K562 (cell line): ENCODE results near the gene DDAH2. TPM values are rescaled to one million over a fixed set of nuclear protein-coding genes. Genes with fewer than 3 reads are reported as not detected.

ENCODE experiments used
- BRD9 ChIP-seq: fragments of 450-650 bp; IDR thresholded peaks from 2 replicates; pipeline ENCODE4 v1.6.1; 2018; ENCODE audit warnings: low read depth; ENCODE audit not compliant: partially characterized antibody
- FOSL1 ChIP-seq: fragments of 200-800 bp; sonication (Bioruptor generic); conservative IDR thresholded peaks from 2 replicates; pipeline ENCODE4 v1.6.1; 2016; ENCODE audit warnings: missing genetic modification characterization, missing compliant biosample characterization
- GABPB1 ChIP-seq: sonication (generic); formaldehyde crosslinking; IDR thresholded peaks from 2 replicates; pipeline ENCODE4 v1.8.0; 2022; ENCODE audit warnings: mild to moderate bottlenecking, missing genetic modification reagents
- HNRNPH1 ChIP-seq: fragments of 200-400 bp; formaldehyde crosslinking; optimal IDR thresholded peaks from 2 replicates; pipeline ENCODE3; 2017; ENCODE audit warnings: low read depth, mild to moderate bottlenecking, low read length, moderate library complexity
- HSF4 ChIP-seq: fragments of 250-450 bp; sonication (Bioruptor Pico); IDR thresholded peaks from 2 replicates; pipeline ENCODE4 v2.1.2; 2022; ENCODE audit warnings: mild to moderate bottlenecking, moderate library complexity, borderline replicate concordance
- KAT7 ChIP-seq: sonication (generic); formaldehyde crosslinking; IDR thresholded peaks from 2 replicates; pipeline ENCODE4 v1.8.0; 2022; ENCODE audit warnings: missing genetic modification reagents, mild to moderate bottlenecking, borderline replicate concordance
- POLR2H ChIP-seq: IDR thresholded peaks from 2 replicates; pipeline ENCODE4 v1.6.1; 2016; ENCODE audit warnings: missing genetic modification characterization, low read depth, mild to moderate bottlenecking, control low read depth, missing compliant biosample characterization, moderate library complexity
- RERE ChIP-seq: sonication (generic); formaldehyde crosslinking; IDR thresholded peaks from 2 replicates; pipeline ENCODE4 v1.8.0; 2023; ENCODE audit warnings: missing genetic modification reagents, mild to moderate bottlenecking, borderline replicate concordance
- SFPQ ChIP-seq: fragments of 200-400 bp; formaldehyde crosslinking; IDR thresholded peaks from 2 replicates; pipeline ENCODE4 v1.6.1; 2017; ENCODE audit warnings: mild to moderate bottlenecking, low read depth, low read length, moderate library complexity
- SMAD1 ChIP-seq: fragments of 150-350 bp; IDR thresholded peaks from 2 replicates; pipeline ENCODE4 v1.6.1; 2014; ENCODE audit warnings: low read length, low read depth; ENCODE audit not compliant: partially characterized antibody
- SMARCA5 ChIP-seq: fragments of 450-650 bp; IDR thresholded peaks from 2 replicates; pipeline ENCODE4 v1.6.1; 2016
- TBL1XR1 ChIP-seq, 2 experiments: IDR thresholded peaks; 2 replicates each; pipeline ENCODE4 v1.6.1; 2012; ENCODE audit warnings: improper control_type of control experiment in 2 of 2, low read length in 2 of 2, mild to moderate bottlenecking in 1 of 2
- ZNF133 ChIP-seq: fragments of 250-450 bp; sonication (Bioruptor Pico); IDR thresholded peaks from 2 replicates; pipeline ENCODE4 v1.4.0; 2020; ENCODE audit warnings: mild to moderate bottlenecking
- ZNF609 ChIP-seq: sonication (generic); formaldehyde crosslinking; IDR thresholded peaks from 2 replicates; pipeline ENCODE4 v1.8.1; 2023; ENCODE audit warnings: missing genetic modification reagents, mild to moderate bottlenecking, borderline replicate concordance
- ZNF696 ChIP-seq: fragments of 250-450 bp; sonication (Bioruptor Pico); conservative IDR thresholded peaks from 2 replicates; pipeline ENCODE4 v1.4.0; 2020; ENCODE audit warnings: mild to moderate bottlenecking, moderate library complexity
- polyA plus RNA-seq, 8 experiments: library from polyadenylated mRNA; depleted of rRNA in 4 of 8; stranded (reverse) in 5 of 8; unstranded in 3 of 8; fragments of >200 nt; fragmentation: Nextera tagmentation in 2 of 8; fragmentation: Illumina TruSeq in 1 of 8; extraction: Ambion mirVana in 2 of 8; extraction: Trizol in 1 of 8; gene quantifications; 2 replicates each; pipeline versions ENCODE4 v1.2.1 to v1.2.3, GENCODE V29; 2011 to 2014; ENCODE audit warnings: inconsistent platforms in 1 of 8, missing spikeins in 1 of 8
- total RNA-seq, 7 experiments: library from RNA; depleted of rRNA in 6 of 7; stranded (reverse); fragments of >200 nt in 6 of 7; fragmentation: Illumina TruSeq in 2 of 7; extraction: Trizol in 2 of 7; gene quantifications; 2 replicates each; pipeline versions ENCODE4 v1.2.1 to v1.2.3, GENCODE V29; 2011 to 2021; ENCODE audit warnings: low replicate concordance in 1 of 7

Gene DDAH2
- total and polyA plus RNA-seq, 9 of the 15 experiments (the other 6 are each of a cell fraction or from before 2014, with no cell fraction given): 1.8 to 45.4 (median 21.4) TPM

GRCh38 chr6:31727034-31727716, 1.9 kb downstream of the DDAH2 start (continued):
- TF ChIP-seq ZNF609 (CRISPR knock-in tag): no peak; the same call in 1 of the 2 replicates
- TF ChIP-seq ZNF133 (CRISPR knock-in tag): no peak
- no peak for TF ChIP-seq RERE
- no peak for TF ChIP-seq POLR2H (tag)
- no peak for TF ChIP-seq KAT7
- TF ChIP-seq SMAD1: no peak
- TF ChIP-seq FOSL1 (tag): peak; percentile 48; the same call in 1 of the 2 replicates
- no peak for TF ChIP-seq TBL1XR1 (IDR thresholded peaks at IDR 0.05; ENCODE audit: low read length in 2 of 2)
- TF ChIP-seq SFPQ: no peak
- TF ChIP-seq HSF4 (CRISPR knock-in tag): no peak
- TF ChIP-seq SMARCA5: peak; percentile 52; the same call in 1 of the 2 replicates
- TF ChIP-seq ZNF696: no peak
- no peak for TF ChIP-seq GABPB1 (CRISPR knock-in tag)
- no peak for TF ChIP-seq HNRNPH1
- TF ChIP-seq BRD9: no peak
